GM18909 (cell line): ENCODE results near the gene GUCY1A1.

ENCODE experiments used
- ATAC-seq: cut with Tn5 transposase; IDR thresholded peaks from one replicate; pipeline ENCODE4 v1.9.1; 2021; ENCODE audit warnings: mild to moderate bottlenecking; ENCODE audit not compliant: unreplicated experiment, poor library complexity

Gene GUCY1A1

GRCh38 chr4:155657985-155658680 is 8.5 kb upstream of the GUCY1A1 start:
- ATAC-seq: no peak

GRCh38 chr4:155658681-155659064 is 8.0 kb upstream of the GUCY1A1 start:
- ATAC-seq: no peak

GRCh38 chr4:155659176-155659575 is 7.5 kb upstream of the GUCY1A1 start:
- no peak for ATAC-seq

- no peak for ATAC-seq
These were observed 6.2 kb upstream of the GUCY1A1 start for GRCh38 chr4:155660436-155660835.

- ATAC-seq: no peak
These were observed 1.6 kb upstream of the GUCY1A1 start for GRCh38 chr4:155665054-155665453.

GRCh38 chr4:155667222-155667567 is 547 bp downstream of the GUCY1A1 start:
- peak; percentile 67 for ATAC-seq

- ATAC-seq: peak; percentile 59
These were observed 1.2 kb downstream of the GUCY1A1 start for GRCh38 chr4:155667568-155668511.

GRCh38 chr4:155668707-155669220 is 2.1 kb downstream of the GUCY1A1 start:
- ATAC-seq: no peak

- ATAC-seq: no peak
These were observed 5.7 kb downstream of the GUCY1A1 start for GRCh38 chr4:155672342-155672741.

GRCh38 chr4:155673453-155673979 is 6.9 kb downstream of the GUCY1A1 start:
- no peak for ATAC-seq

GRCh38 chr4:155674669-155675071 is 8.0 kb downstream of the GUCY1A1 start:
- ATAC-seq: no peak

- peak; percentile 85 for ATAC-seq
These were observed 9.2 kb downstream of the GUCY1A1 start for GRCh38 chr4:155675709-155676429.

GRCh38 chr4:155676430-155676825 is 9.8 kb downstream of the GUCY1A1 start:
- peak; percentile 15 for ATAC-seq

GRCh38 chr4:155678011-155678410 is 11.4 kb downstream of the GUCY1A1 start:
- ATAC-seq: no peak

GRCh38 chr4:155679343-155679742 is 12.7 kb downstream of the GUCY1A1 start:
- ATAC-seq: no peak

GRCh38 chr4:155681886-155682285 is 15.2 kb downstream of the GUCY1A1 start:
- no peak for ATAC-seq

- no peak for ATAC-seq
These were observed 17.8 kb downstream of the GUCY1A1 start for GRCh38 chr4:155684423-155684822.

- no peak for ATAC-seq
These were observed 18.4 kb downstream of the GUCY1A1 start for GRCh38 chr4:155684892-155685541.

GRCh38 chr4:155687380-155687982 is 20.8 kb downstream of the GUCY1A1 start:
- ATAC-seq: no peak

GRCh38 chr4:155688211-155688610 is 21.6 kb downstream of the GUCY1A1 start:
- ATAC-seq: no peak
